ENCODE results near the gene SIGLEC8. TPM values are rescaled to one million over a fixed set of nuclear protein-coding genes. Genes with fewer than 3 reads are reported as not detected.

The SIGLEC8 gene
- total and polyA plus RNA-seq, 9 of the 15 experiments (the other 6 are each of a cell fraction or from before 2014, with no cell fraction given): 0.04 to 0.65 (median 0.39) TPM

GRCh38 chr19:51458051-51458645 lies at the start of gene SIGLEC8 (continued):
- TF ChIP-seq GTF3C2 (IDR thresholded peaks at IDR 0.05; ENCODE audit: borderline replicate concordance, extremely low read depth, insufficient read length): no peak
- no peak for TF ChIP-seq RNF219 (CRISPR knock-in tag; IDR thresholded peaks at IDR 0.05)
- TF ChIP-seq NEUROD1 (IDR thresholded peaks at IDR 0.05; ENCODE audit: borderline replicate concordance, low read depth, low read length, partially characterized antibody): no peak
- TF ChIP-seq MYBL2 (IDR thresholded peaks at IDR 0.05; ENCODE audit: low read depth): no peak
- no peak for TF ChIP-seq MYBL2 (CRISPR knock-in tag; IDR thresholded peaks at IDR 0.05; ENCODE audit: borderline replicate concordance)

Measured in K562 (cell line).